Breast epithelium (tissue), 3 donors: ENCODE data around the gene SSR4.

Source experiments
- CTCF ChIP-seq, 3 donors: fragments of 450-650 bp; IDR thresholded peaks; one replicate each; pipeline ENCODE4 v1.5.1; 2016 to 2017; ENCODE audit warnings: antibody characterized with exemption in 3 of 3, mild to moderate bottlenecking in 3 of 3, moderate library complexity in 3 of 3
- POLR2A ChIP-seq: fragments of 450-650 bp; IDR thresholded peaks from one replicate; pipeline ENCODE4 v1.6.1; 2016; ENCODE audit warnings: antibody characterized with exemption, mild to moderate bottlenecking, moderate library complexity
- POLR2AphosphoS5 ChIP-seq, 3 donors: sonication (generic); formaldehyde crosslinking; IDR thresholded peaks; one replicate each; pipeline ENCODE4 v1.6.1; 2017; ENCODE audit warnings: antibody characterized with exemption in 3 of 3

GRCh38 chrX:153821066-153821465 lies 26.6 kb downstream of the SSR4 start:
- TF ChIP-seq POLR2A (no peak), CTCF (IDR thresholded peaks at IDR 0.05) (no peak), POLR2AphosphoS5 (IDR thresholded peaks at IDR 0.05) (no peak)
